ENCODE data around the gene CAVIN2. TPM values are rescaled to one million over a fixed set of nuclear protein-coding genes. Genes with fewer than 3 reads are reported as not detected.

Gene CAVIN2
- total and polyA plus RNA-seq, 12 donors = 11.9 to 41.9 (median 26.3) TPM

- Histone ChIP-seq H3K4me3 (no peak overlapping the region), H3K27me3 (no peaks in the 10 kb centered on the region), H3K27ac (no peak overlapping the region), H3K36me3 (replicated peaks in 1 of 2) (no peaks in the 10 kb centered on the region), H3K9me3 (replicated peaks in 1 of 3) (no peaks in the 10 kb centered on the region), H3K4me1 (replicated peaks in 1 of 2) (no peaks in the 10 kb centered on the region)
- DNase-seq = no peak
- WGBS, 4 donors = 75 to 85% (median 79%) methylated on average over 2 of the region's 2 CpGs
- TF ChIP-seq CTCF (IDR thresholded peaks at IDR 0.05) = no peak
- TF ChIP-seq POLR2A (IDR thresholded peaks at IDR 0.05) = no peak
- intact Hi-C loops (cut with DNase I) = no loop called here
These were observed 51.2 kb downstream of the CAVIN2 start for GRCh38 chr2:191795715-191796114.

- WGBS, 4 donors = 59 to 66% (median 65%) methylated on average over 3 of the region's 3 CpGs
- DNase-seq = no peak
- no peaks in the 10 kb centered on the region for H3K36me3 ChIP-seq (replicated peaks in 1 of 2)
- H3K27me3 ChIP-seq = no peaks in the 10 kb centered on the region
- H3K4me1 ChIP-seq (replicated peaks in 1 of 2) = no peaks in the 10 kb centered on the region
- no peaks in the 10 kb centered on the region for H3K9me3 ChIP-seq (replicated peaks in 1 of 3)
- H3K4me3 ChIP-seq = no peak overlapping the region
- no peak for TF ChIP-seq CTCF (IDR thresholded peaks at IDR 0.05)
- no peak for TF ChIP-seq POLR2A (IDR thresholded peaks at IDR 0.05)
- intact Hi-C loops (cut with DNase I) = no loop called here
- no peak overlapping the region for H3K27ac ChIP-seq
These were observed 54.8 kb downstream of the CAVIN2 start for GRCh38 chr2:191791953-191792560.

GRCh38 chr2:191790737-191791136 lies 56.2 kb downstream of the CAVIN2 start:
- Histone ChIP-seq H3K36me3 (replicated peaks in 1 of 2) (no peaks in the 10 kb centered on the region), H3K4me1 (replicated peaks in 1 of 2) (no peaks in the 10 kb centered on the region), H3K27ac (no peak overlapping the region), H3K9me3 (replicated peaks in 1 of 3) (no peaks in the 10 kb centered on the region), H3K4me3 (no peak overlapping the region), H3K27me3 (no peaks in the 10 kb centered on the region)
- TF ChIP-seq CTCF (IDR thresholded peaks at IDR 0.05) (no peak), POLR2A (IDR thresholded peaks at IDR 0.05) (no peak)
- intact Hi-C loops (cut with DNase I) = no loop called here
- 48 to 96% (median 79%) methylated on average over 1 of the region's 1 CpG for WGBS, 4 donors
- DNase-seq = no peak

DNA sequence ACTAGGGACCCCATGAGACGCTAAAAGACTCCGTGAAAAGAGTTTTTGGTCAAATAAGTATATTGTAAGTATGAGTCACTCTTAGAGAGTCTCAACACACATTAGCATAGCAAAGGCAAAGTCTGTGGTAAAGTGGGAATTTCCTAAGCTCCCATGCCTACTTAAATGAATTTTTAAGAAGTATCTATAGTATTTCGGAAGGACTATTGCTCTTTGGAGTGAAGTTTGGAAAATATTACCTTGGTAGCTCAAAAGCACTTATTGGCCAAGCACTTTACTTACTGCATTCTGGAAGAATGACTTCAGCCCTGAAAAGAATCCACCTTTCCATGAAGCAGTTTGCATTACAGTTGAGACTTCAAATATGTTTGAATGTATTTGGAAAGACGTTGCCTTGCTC lies 57.1 kb downstream of the CAVIN2 start:
- intact Hi-C loops (cut with DNase I) = no loop called here
- 72 to 79% (median 77%) methylated on average over 4 of the region's 4 CpGs for WGBS, 4 donors
- no peak for DNase-seq
- H3K4me1 ChIP-seq (replicated peaks in 1 of 2) = no peaks in the 10 kb centered on the region
- H3K27me3 ChIP-seq = no peaks in the 10 kb centered on the region
- H3K9me3 ChIP-seq (replicated peaks in 1 of 3) = no peaks in the 10 kb centered on the region
- H3K4me3 ChIP-seq = no peak overlapping the region
- no peaks in the 10 kb centered on the region for H3K36me3 ChIP-seq (replicated peaks in 1 of 2)
- no peak for TF ChIP-seq POLR2A (IDR thresholded peaks at IDR 0.05)
- no peak for TF ChIP-seq CTCF (IDR thresholded peaks at IDR 0.05)
- no peak overlapping the region for H3K27ac ChIP-seq
